ENCODE measurements around the gene MACROH2A2. TPM values are rescaled to one million over a fixed set of nuclear protein-coding genes. Genes with fewer than 3 reads are reported as not detected.

The MACROH2A2 gene
- total and polyA plus RNA-seq, 2 of the 8 experiments (the other 6 are each of a cell fraction or from before 2014, with no cell fraction given) = 7.9 to 9.3 TPM

DNA sequence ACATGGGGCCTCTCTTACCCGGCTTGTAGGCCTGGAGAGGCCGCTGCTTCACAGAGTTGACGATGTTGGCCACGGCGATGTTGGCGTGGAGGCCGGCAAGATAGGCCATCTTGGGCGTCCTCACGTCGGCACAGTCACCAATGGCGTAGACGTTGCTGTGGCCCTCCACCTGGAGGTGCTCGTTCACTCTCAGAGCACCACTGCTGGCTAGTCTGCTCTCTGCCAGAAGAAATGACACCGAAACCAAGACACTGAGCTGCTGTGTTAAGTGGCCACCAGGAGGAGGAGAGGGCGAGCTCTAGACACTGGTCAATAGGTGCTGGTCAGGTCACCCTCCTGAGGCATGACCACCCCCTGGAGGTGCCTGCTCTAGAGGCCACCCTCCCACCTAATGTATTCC, 62.3 kb downstream of the MACROH2A2 start:
- no peak for FAIRE-seq
- H3K9ac ChIP-seq (replicated peaks in 1 of 4; ENCODE audit: extremely low read depth in 1 of 4, low read depth in 3 of 4, low read length in 3 of 4) = no peak overlapping the region
- POLR2A ChIA-PET (ENCODE audit: partially characterized antibody) = interaction anchor here (1.0 to 3.6 kb wide), 3 partner anchors 11 to 182 kb away, joined by 3 to 15 read pairs (median 13); partner anchors contain the start of gene TYSND1

More for the DNA sequence above, 62.3 kb downstream of the MACROH2A2 start:
- H3K23ac ChIP-seq (ENCODE audit: insufficient read length) = no peak overlapping the region
- no peaks in the 10 kb centered on the region for H4K20me1 ChIP-seq (replicated peaks in 1 of 2; ENCODE audit: control insufficient read depth in 1 of 2, insufficient read depth in 2 of 2, low read length in 2 of 2)
- H3K23me2 ChIP-seq (ENCODE audit: low read depth, low read length) = no peaks in the 10 kb centered on the region
- H3K27me3 ChIP-seq (replicated peaks in 1 of 4; ENCODE audit: control insufficient read depth in 3 of 4, extremely low read depth in 1 of 4, insufficient read depth in 3 of 4, low read length in 3 of 4) = no peaks in the 10 kb centered on the region
- H4K5ac ChIP-seq (ENCODE audit: insufficient read length, low read depth, low read length) = no peak overlapping the region
- no peak overlapping the region for H2BK120ac ChIP-seq (replicated peaks; ENCODE audit: low read depth, low read length)
- H3K79me1 ChIP-seq (ENCODE audit: low read depth, low read length) = no peaks in the 10 kb centered on the region
- H3K4me2 ChIP-seq (ENCODE audit: insufficient read depth in 1 of 2, low read depth in 2 of 2, low read length in 2 of 2) = no peak overlapping the region
- H3K56ac ChIP-seq (replicated peaks; ENCODE audit: insufficient read length, low read depth, low read length) = no peak overlapping the region
- H2BK20ac ChIP-seq (ENCODE audit: low read length) = no peak overlapping the region
- no peak overlapping the region for H2AK5ac ChIP-seq (ENCODE audit: low read depth, low read length)
- no peak overlapping the region for H2AFZ ChIP-seq (ENCODE audit: low read length)
- H4K8ac ChIP-seq (ENCODE audit: extremely low read depth, insufficient read depth, low read length) = no peak overlapping the region
- no peak overlapping the region for H2BK15ac ChIP-seq (ENCODE audit: low read length)
- CTCF ChIA-PET (ENCODE audit: partially characterized antibody) = interaction anchor here (0.7 to 11.0 kb wide), 37 partner anchors 9 to 424 kb away, joined by 3 to 155 read pairs (median 6); partner anchors contain the start of genes AIFM2, MACROH2A2 and TYSND1
- no peaks in the 10 kb centered on the region; a peak in 1 of 8 replicates for H3K36me3 ChIP-seq (ENCODE audit: control insufficient read depth in 2 of 4, insufficient read depth in 4 of 4, low read length in 3 of 4)
- TF ChIP-seq, protein P1, sequence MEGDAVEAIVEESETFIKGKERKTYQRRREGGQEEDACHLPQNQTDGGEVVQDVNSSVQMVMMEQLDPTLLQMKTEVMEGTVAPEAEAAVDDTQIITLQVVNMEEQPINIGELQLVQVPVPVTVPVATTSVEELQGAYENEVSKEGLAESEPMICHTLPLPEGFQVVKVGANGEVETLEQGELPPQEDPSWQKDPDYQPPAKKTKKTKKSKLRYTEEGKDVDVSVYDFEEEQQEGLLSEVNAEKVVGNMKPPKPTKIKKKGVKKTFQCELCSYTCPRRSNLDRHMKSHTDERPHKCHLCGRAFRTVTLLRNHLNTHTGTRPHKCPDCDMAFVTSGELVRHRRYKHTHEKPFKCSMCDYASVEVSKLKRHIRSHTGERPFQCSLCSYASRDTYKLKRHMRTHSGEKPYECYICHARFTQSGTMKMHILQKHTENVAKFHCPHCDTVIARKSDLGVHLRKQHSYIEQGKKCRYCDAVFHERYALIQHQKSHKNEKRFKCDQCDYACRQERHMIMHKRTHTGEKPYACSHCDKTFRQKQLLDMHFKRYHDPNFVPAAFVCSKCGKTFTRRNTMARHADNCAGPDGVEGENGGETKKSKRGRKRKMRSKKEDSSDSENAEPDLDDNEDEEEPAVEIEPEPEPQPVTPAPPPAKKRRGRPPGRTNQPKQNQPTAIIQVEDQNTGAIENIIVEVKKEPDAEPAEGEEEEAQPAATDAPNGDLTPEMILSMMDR (IDR thresholded peaks at IDR 0.05; ENCODE audit: control extremely low read depth in 1 of 3, insufficient read depth in 1 of 3, low read depth in 1 of 3, low read length in 3 of 3) = peak; percentile 20 to 39 (median 27); a peak in 2 of 4 replicates
- TF ChIP-seq SIX5 (IDR thresholded peaks at IDR 0.05; ENCODE audit: low read depth, low read length) (no peak), RFX5 (IDR thresholded peaks at IDR 0.05; ENCODE audit: borderline replicate concordance, low read depth, low read length) (no peak), CREB1 (IDR thresholded peaks at IDR 0.05) (no peak)
- 96% methylated on average over 15 of the region's 15 CpGs; no CpG with 5 or more reads in 1 of the 2 experiments for WGBS, 2 experiments (ENCODE audit: extremely low coverage in 1 of 2, insufficient coverage in 1 of 2, insufficient read length in 1 of 2, insufficient replicate concordance in 2 of 2, low coverage in 1 of 2, low lambda C conversion rate in 2 of 2, missing lambda C conversion rate in 1 of 2)
- H3K79me2 ChIP-seq (ENCODE audit: control insufficient read depth in 1 of 2, insufficient read depth in 2 of 2, low read length in 2 of 2) = no peaks in the 10 kb centered on the region
- no peak overlapping the region for H3K18ac ChIP-seq (ENCODE audit: extremely low read depth, low read length)
- no peaks in the 10 kb centered on the region; a peak in 1 of 7 replicates for H3K4me1 ChIP-seq (replicated peaks in 1 of 4; ENCODE audit: control insufficient read depth in 3 of 4, insufficient read depth in 4 of 4, low read length in 3 of 4)
- DNase-seq (ENCODE audit: low read depth in 1 of 2, low spot score in 2 of 2) = no peak
- H3K14ac ChIP-seq (ENCODE audit: insufficient read length) = no peak overlapping the region
- no peak overlapping the region for H3K4ac ChIP-seq (replicated peaks; ENCODE audit: insufficient read length, low read depth, low read length)
- no peak overlapping the region for H3K27ac ChIP-seq (ENCODE audit: low read depth, low read length)
- no peak overlapping the region for H2BK12ac ChIP-seq (ENCODE audit: low read depth, low read length)
- no peak overlapping the region for H4K91ac ChIP-seq (replicated peaks; ENCODE audit: insufficient read length, low read length)
- H2BK5ac ChIP-seq (ENCODE audit: low read depth, low read length) = no peak overlapping the region
- H3K4me3 ChIP-seq (ENCODE audit: extremely low read depth in 1 of 4, insufficient read depth in 2 of 4, low read depth in 3 of 4, low read length in 4 of 4) = no peak overlapping the region
- no peaks in the 10 kb centered on the region for H3K9me3 ChIP-seq (ENCODE audit: insufficient read depth in 2 of 2, low read depth in 1 of 2, low read length in 1 of 2)
